Dedifferentiated amniotic fluid mesenchymal stem cell (primary cell): ENCODE results near the gene TUBGCP6.

Source experiments
- DNase-seq: peaks from one replicate; pipeline ENCODE4 v3.0.0-alpha.2; 2016; ENCODE audit errors: extremely low spot score

TUBGCP6 gene

DNA sequence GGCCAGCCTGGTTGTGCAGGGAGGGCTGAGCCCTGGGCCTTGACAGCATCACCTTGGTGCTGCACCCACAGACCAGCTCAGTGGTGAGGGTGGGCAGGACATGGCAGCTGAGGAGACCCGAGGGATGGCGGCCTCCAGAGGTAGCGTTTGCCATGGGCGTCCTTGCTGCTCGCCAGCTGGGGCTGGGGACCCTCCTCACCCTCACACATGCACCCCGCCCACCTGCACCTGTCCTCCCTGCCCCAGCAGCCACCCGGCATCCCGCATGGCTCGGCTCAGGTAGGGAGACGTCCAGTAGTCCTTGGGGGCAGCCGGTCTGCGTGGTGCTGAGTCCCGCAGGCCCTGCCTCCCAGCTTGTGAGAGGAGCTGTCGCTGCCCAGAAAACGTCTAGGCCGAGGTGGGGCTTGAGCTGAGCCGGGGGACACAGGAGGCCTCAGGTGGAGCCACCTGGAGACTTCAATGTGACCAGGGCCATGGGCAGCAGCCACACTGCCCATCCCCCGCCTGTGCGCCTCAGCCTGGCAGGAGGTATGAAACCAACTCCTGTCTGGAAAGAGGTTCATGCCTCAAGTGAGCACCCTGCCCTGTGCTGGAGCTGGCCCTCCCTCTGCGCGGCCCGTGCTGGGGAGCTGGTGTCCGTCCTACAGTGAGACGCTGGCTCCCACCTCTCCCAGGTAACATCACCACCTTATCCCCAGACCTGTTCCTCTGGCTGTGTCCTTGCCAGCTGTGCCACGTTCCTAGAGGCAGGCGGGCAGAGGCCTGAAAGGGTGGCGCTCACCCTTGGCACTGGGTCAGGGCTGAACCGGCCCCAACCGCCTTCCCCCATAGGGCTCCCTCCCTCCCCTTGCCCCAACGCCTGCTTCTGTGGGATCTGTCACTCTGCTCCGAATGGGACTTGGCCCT, 62.4 kb downstream of the TUBGCP6 start:
- DNase-seq = no peak

DNA sequence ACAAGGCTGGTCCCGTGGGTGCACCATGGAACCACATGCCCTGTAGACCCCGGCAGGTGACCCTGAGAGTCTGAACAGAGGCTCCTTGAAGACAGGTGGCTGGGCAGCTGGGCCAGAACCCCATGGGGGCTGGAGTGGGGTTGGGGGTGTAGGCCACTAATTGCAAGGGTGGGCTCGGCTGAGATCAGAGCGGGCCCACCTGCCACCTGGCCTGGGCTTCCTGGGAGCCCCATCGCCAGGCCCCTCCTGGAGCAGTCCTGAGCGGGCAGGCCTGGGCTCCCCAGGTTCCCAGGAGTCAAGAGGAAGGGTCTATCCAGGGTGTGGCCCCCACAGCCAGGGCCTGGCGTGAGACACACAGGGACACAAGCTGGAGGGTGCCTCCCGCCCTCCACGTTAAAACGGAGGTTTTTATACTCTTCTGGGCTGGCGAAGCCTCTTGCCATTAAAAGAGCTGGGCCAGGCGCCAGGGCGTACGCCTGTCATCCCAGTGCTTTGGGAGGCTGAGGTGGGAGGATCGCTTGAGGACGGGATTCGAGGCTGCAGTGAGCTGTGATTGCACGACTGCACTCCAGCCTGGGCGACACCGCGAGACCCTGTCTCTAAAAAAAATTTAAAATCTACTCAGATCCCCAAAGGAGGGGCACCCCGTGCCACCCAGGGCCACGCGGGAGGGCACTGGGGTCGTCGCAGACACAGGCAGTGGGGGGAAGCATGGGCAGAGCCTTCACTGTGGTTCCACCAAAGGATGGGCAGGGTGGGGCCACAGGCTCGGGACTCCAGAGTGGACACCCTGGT, 63.9 kb downstream of the TUBGCP6 start:
- DNase-seq = no peak

DNA sequence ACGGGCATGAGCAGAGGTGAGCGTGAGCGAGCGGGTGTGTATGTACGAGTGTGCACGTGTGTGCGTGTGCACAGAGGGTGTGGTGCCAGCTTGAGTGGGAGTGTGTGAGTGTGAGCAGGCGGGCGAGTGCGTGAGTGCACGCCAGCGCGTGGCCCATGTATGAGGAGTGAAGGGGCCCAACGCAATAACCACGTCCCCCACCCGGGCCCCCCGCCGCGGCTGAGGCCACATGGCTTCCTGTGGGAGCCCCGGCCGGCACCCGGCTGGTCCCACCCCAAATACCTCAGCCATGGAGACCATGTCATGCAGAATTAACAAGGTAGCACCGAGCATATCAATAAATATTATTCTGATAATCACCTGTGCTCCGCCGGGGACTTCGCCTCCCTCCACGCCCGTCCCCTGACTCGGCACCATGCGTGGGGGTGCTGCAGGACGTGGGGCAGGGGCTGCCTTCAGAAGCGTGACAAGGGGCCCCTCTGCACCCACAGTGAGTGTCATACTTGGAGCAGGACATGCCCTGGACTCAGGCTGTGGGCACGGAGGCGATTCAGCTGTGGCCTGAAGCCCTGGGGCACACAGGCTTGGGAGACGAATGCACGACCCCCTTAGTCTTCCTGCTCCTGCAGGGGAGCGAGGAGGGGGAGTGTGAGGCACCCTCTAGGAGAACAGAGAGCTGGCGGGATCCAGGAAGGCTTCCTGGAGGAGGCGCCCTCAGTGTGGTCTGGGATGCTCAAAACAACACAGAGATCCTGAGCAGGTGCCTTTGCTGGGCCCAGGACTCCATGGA, 64.7 kb downstream of the TUBGCP6 start:
- DNase-seq = no peak

DNA sequence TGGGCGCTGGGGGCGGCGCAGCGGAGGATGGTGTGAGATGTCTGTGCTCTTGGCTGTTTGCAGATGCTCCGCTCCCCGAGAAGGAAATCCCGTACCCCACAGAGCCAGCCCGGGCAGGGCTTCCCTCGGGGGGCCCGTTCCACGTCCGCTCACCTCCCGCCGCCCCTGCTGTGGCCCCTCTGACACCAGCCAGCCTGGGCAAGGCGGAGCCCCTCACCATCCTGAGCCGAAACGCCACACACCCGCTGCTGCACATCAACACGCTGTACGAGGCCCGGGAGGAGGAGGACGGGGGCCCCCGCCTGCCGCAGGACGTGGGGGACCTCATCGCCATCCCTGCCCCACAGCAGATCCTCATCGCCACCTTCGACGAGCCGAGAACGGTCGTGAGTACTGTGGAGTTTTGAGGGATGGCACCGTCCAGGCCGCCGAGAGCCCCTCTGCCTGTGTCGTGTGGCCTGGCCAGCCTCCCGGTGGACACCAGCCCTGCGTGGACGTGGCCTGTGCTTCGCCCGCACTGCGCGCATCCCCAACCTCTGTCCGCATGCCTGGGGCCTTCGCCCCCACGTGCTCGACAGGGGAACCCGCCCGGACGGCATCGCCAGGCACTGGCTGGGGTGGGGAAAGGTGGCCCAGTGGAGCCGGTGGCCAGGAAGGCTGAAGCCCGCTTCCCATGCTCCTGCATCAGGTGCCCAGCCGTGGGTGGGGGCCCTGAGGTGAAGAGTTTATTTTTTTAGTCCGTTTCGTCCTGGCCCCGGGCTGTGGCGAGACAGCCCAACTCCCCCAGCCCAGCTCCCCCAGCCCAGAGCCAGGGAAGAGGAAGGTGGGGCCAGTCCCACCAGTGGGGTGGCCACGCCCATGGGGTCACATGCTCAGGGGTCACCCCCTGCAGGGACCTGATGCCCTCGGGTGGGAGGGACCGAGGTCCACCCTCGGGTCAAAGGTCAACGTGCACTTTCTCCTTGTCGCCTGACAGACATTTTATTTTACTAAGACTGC, 65.7 kb downstream of the TUBGCP6 start:
- DNase-seq = no peak

DNA sequence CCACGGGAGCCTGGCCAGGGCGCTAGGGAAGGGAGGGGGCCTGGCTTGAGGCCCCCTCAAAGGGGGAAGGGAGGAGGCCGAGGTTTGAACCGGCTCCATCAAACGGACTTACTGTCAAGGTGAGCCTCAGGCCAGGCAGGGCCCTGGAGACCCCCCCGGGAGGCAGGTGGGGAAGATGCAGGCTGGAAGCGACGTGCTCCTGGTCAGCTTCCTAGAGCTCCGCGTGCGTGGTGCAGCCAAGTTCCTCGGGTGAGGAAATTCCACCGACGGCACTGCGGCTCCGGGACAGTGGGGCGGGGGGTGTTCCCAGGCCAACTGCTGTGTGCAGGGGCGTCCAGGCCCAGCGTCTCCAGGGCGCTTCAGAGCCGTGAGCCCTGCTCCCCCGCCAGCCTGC, 66.4 kb downstream of the TUBGCP6 start:
- DNase-seq = no peak

DNA sequence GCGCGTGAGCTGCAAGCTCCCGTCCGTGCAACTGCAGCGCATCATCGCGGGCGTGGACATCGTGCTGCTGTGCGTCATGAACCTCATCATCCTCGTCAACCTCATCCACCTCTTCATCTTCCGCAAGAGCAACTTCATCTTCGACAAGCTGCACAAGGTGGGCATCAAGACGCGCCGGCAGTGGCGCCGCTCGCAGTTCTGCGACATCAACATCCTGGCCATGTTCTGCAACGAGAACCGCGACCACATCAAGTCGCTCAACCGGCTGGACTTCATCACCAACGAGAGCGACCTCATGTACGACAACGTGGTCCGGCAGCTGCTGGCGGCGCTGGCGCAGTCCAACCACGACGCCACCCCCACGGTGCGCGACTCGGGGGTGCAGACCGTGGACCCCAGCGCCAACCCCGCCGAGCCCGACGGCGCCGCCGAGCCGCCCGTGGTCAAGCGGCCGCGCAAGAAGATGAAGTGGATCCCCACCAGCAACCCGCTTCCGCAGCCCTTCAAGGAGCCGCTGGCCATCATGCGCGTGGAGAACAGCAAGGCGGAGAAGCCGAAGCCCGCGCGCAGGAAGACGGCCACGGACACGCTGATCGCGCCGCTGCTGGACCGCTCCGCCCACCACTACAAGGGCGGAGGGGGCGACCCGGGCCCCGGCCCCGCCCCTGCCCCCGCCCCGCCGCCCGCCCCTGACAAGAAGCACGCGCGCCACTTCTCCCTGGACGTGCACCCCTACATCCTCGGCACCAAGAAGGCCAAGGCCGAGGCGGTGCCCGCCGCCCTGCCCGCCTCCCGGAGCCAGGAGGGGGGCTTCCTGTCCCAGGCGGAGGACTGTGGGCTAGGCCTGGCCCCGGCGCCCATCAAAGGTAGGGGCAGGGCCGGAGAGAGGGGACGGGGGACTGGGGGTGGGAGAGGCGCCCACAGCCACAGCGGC, 67.0 kb downstream of the TUBGCP6 start:
- DNase-seq = no peak

DNA sequence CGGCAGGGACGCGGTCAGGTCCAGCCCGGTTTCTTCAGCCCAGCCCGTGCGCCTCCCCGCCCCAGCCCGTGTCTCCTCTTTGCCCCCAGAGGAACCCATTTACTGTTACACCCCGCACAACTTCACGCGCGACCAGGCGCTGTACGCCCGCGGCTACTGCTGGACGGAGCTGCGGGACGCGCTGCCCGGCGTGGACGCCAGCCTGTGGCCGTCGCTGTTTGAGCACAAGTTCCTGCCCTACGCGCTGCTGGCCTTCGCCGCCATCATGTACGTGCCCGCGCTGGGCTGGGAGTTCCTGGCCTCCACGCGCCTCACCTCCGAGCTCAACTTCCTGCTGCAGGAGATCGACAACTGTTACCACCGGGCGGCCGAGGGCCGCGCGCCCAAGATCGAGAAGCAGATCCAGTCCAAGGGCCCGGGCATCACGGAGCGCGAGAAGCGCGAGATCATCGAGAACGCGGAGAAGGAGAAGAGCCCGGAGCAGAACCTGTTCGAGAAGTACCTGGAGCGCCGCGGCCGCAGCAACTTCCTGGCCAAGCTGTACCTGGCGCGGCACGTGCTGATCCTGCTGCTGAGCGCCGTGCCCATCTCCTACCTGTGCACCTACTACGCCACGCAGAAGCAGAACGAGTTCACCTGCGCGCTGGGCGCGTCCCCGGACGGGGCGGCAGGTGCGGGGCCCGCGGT, 67.8 kb downstream of the TUBGCP6 start:
- no peak for DNase-seq

DNA sequence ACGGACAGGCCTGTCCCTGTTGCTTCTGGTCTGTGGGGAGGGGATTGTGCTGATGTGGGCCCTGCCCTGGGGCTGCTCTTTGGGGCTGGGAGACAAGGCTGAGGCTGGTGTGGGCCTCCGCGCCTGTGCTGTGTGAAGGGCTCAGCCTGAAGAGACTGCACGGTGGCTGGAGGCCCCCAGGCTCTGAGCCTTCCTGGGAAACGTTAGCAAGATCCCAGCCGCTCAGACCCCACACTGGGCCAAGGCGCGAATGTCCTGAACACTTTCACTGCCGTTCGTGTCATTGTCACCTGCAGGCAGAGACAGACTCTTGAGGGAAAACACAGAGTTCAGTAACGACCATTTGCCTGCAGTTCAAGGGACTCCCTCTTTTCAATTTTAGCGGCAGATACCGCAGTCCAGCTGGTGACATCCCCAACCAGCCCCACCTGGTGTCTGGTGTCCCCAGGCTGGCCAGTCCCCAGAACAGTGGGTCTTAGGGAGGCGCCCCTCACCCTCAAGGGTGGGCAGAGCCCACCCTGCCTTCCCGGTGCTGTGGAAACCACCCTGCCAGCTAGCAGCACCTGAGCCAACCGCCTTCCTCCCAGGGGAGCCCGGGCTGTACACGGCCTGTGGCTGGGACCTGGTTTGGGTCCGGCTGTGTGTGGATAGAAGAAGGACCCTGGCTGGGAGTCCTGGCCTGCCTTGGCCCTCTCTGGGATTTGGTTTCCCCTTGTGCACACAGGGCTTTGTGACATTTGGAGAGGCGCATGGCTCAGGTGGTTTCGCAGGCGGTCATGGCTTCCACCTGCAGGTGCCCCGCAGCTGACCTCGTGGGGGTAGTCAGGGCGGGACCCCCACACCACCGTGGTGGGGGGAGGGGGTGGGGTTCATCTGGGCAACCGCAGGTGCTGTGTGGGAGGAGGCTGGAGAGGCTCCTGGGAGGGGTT, 68.6 kb downstream of the TUBGCP6 start:
- DNase-seq = no peak

DNA sequence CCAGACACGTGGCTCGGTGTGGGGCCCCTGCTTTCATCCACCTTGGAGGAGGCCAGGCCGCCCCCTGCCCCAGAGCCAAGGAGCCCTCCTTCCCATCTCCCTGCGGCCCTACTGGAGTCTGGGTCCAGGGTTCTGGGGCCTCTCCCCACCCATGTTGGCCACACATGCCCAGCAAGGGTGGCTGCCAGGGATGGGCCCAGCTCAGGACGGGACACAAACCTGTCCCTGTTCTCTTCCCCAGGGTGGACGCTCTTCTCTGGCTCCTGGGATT, 69.7 kb downstream of the TUBGCP6 start:
- DNase-seq = no peak

DNA sequence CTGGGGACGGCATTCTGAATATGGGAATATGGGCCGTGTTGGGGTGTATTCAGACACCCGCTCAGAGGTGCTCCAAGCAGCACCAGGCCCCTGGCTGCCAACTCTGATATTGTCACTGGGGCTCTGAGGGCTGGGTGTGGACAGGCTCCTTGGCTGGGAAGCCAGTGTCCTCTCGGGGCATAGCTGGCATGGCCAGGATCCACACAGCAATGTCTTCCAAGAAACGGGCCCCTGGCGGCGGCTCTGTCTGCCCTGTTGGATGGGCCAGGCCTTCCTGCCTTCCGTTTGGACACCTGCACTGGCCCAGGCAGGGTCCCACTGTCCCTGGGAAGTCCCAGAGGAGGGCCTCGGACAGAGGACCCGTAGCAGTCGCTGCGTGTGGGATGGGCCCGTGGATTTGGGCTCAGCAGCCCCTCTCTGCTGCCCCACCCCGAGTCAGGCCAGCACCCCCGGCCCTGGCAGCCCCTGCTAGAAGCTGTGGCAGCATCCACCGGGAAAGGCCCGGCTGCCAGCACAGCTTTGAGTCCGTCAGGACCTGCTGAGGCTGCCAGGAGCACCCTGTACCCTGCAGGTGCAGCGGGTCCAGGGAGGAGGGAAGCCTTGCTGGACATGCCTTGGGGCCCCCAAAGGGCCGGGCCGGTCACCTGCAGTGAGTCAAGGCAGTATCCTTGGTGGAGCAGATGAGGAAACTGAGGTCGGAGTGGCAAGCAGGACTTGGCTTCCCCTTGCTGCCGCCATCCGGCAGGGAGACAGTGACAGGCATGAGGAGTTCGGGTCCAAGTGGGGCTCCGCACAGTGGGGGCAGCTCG, 70.2 kb downstream of the TUBGCP6 start:
- no peak for DNase-seq

DNA sequence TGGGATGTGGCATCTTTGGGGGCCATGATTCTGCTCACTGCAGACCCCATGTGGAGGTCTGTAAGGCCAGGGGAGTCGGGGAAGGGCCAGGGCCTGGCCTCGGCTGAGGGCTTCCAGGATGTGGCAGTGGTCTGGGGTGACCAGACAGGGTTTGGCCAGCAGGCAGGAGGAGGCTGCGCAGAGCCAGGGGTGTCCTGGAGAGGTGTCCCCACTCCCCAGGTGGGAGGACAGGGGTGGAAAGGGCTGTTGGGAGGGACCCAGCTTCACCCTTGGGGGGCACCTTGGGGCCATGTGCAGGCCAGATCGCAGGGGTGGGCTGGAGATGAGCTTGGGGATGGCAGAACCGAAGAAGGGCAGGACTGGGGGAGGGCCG, 70.9 kb downstream of the TUBGCP6 start:
- DNase-seq = no peak

DNA sequence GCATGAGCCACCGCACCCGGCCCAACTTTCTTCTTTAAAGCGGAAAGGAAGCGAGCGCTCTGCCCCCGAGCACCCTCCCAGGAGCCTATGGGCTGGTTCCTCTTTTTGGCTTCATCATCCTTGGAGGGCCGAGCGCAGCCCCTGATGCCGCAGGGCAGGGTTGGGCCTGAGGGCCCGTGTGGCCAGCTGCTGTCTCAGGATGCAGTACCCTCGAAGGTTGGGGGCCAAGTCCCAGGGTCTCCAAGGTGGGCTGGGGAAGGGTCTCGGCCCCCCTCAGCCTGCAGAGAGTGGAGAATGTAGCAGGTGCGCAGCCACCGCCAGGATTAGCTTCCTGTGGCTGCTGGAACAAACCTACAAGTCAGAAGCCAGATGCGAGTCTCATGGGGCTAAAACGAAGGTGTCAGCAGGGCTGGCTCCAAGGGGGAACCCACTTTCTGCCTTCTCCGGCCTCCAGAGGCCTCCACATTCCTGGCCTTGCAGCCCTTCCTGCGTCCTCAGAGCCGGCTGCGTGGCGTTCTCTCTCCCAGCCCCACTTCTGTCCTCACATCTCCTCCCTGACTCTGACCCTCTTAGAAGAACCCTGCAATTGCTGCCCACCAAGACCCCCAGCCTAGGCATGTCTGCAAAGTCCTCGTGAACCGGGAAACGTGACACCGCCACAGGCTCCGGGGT, 71.4 kb downstream of the TUBGCP6 start:
- no peak for DNase-seq

DNA sequence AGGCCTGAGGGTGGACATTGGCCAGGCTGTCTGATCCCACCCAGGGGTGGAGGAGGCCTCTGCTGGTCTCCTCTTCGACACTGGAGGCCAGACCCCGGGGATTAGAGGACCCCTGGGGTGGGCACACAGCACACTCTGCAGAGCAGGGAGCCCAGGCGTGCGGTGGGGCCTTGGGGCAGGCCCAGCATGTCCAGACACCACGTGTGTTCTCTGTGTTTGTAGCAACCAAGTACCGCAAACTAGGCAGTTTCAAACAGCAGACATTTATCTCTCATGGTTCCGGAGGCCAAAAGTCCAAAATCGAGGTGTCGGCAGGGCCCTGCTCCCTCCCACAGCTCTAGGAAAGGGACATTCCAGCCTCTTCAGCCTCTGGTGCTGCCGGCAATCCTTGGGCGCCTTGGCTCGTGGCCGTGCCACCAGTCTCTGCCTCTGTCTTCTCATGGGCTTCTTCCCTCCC, 72.8 kb downstream of the TUBGCP6 start:
- DNase-seq = no peak

DNA sequence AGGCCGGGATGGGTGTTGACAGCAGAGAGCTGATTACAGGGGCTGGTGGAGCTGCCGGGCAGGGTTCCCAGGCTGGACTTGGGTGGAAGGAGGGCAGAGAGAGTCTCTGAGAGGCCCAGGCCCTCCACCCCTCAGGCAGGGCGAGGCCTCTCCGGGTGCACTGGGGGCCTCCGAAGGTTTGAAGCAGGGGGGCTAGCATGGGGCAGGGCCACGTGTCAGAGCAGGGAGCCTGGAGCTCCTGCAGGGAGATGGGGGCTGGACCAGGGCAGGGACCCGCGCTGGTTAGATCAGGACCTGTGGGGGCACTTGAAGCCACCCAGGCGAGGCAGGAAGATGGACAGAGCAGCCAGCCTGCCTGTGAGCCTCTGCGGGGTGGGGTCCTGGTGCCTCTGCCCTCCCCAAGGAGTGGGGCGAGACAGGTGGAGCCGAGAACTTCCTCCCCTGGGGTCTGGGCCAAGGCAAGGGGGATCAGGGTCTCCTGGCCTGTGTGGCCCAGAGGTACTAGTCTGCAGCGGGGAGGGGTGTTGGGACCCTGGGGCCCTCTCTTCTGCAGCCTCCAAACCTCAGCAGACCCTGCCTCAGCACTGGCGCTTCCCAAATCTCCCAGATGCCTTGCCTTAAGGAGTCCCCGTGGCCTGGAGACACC, 73.4 kb downstream of the TUBGCP6 start:
- no peak for DNase-seq

DNA sequence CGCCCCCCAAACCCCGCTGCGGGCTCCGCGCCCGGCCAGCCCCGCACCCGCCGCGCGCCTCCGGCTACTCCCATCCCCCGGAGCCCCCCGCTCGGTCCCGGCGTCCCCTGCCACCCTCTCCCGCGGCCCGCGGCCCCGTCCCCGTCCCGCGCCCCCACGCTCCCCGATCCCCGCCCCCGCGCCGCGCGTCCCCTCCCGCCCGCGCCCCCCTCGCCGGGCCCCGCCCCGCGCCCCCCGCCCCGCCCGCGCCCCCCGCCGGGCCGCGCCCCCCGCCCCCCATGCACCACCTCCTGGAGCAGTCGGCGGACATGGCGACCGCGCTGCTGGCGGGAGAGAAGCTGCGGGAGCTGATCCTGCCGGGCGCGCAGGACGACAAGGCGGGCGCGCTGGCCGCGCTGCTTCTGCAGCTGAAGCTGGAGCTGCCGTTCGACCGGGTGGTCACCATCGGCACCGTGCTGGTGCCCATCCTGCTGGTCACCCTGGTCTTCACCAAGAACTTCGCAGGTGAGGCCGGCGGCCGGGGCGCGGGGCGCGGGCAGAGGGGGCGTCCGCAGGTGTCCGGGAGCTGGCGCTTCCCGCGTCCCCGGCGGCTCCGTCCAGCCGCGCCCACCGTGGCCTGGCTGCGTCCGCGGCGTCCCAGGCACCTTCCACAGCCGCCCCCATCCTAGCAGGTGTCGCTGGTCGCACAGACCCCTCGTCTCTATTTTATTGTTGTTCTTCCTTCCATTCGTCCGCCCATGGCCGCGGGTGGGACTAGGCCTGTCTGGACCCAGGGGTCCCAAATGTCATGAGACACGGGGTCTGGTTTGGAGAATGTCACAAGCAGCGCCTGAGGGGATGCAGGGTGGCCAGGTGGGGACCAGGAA, 74.1 kb downstream of the TUBGCP6 start, which contains the start of gene PANX2:
Gene PANX2 (plus strand): TSS at position 279 of the 866 bp plus-strand sequence. CDS start 0 bp downstream, at position 279.
- no peak for DNase-seq
